ENCODE measurements around the gene RFPL4A. TPM values are rescaled to one million over a fixed set of nuclear protein-coding genes. Genes with fewer than 3 reads are reported as not detected.

Gene RFPL4A
- total RNA-seq, 1 donor from 2014 or later, result 0.43 TPM

DNA sequence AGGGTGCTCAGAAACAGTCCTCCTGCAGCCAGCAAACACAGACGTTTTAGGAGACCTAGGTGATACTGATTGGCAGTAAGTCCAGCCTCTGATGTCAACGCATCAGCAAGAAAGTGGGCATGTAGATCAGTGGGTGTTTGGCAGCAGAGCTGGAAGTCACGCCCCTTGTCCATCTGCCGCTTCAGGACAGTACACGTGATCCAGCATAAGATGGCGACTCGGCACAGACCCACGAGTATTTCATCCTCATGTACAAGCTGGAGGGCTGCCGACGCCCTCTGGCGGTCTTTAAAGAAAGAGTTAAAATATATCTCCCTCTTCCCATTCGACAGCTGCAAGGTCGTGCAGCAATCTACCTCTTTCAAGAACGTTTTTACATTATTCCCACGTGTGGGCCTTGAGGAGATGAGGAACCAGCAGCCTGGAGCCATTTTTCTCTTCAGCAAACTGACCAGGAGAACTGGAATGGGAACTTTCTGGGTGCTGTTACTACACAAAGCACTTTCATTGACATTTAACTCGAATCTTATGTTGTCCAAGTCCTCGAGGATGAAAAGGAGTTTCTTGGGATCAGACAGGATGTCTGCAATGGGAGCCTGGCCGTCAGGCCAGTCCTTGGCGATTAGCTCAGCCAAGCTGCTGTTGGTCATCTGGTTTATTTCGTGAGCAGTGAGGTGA lies 50.6 kb downstream of the RFPL4A start:
- Mint-ChIP-seq H3K4me3 (ENCODE audit: unreplicated experiment) (no peak overlapping the region), H3K9me3 (ENCODE audit: unreplicated experiment) (peaks cover 16% of the 10 kb centered on the region), H3K36me3 (ENCODE audit: low read depth, unreplicated experiment) (no peaks in the 10 kb centered on the region), H3K27me3 (ENCODE audit: low read depth, unreplicated experiment) (no peaks in the 10 kb centered on the region), H3K27ac (ENCODE audit: unreplicated experiment) (no peak overlapping the region), H3K4me1 (ENCODE audit: low read depth, unreplicated experiment) (no peaks in the 10 kb centered on the region)
- TF ChIP-seq CTCF (IDR thresholded peaks at IDR 0.05; ENCODE audit: insufficient read depth, low read depth, low read length), result no peak
- no peak for TF ChIP-seq EZH2 (IDR thresholded peaks at IDR 0.05; ENCODE audit: insufficient read depth, low read length)
- DNase-seq (ENCODE audit: low read depth) (no peak), FAIRE-seq (no peak)
- no peak overlapping the region for H3K9ac ChIP-seq (ENCODE audit: low read length)
- no peak overlapping the region for H2AFZ ChIP-seq (ENCODE audit: low read depth, low read length)
- no peak overlapping the region for H3K27ac ChIP-seq (ENCODE audit: low read depth, low read length)
- H3K79me2 ChIP-seq (ENCODE audit: insufficient read depth, low read length), result no peaks in the 10 kb centered on the region
- H3K4me2 ChIP-seq (ENCODE audit: low read length), result no peak overlapping the region
- no peaks in the 10 kb centered on the region for H4K20me1 ChIP-seq (ENCODE audit: insufficient read depth, low read length)
- H3K4me3 ChIP-seq (ENCODE audit: insufficient read depth, low read depth, low read length), result no peak overlapping the region
- H3K36me3 ChIP-seq (ENCODE audit: insufficient read depth, low read length), result no peaks in the 10 kb centered on the region
- H3K9me3 ChIP-seq (ENCODE audit: insufficient read depth, low read depth, low read length), result peaks cover 9% of the 10 kb centered on the region
- H3K4me1 ChIP-seq (ENCODE audit: insufficient read depth, low read length), result no peaks in the 10 kb centered on the region
- no peaks in the 10 kb centered on the region for H3K27me3 ChIP-seq (ENCODE audit: insufficient read depth, low read length)

GRCh38 chr19:55811340-55811739 lies 52.4 kb downstream of the RFPL4A start:
- FAIRE-seq, result no peak
- no peak overlapping the region for H3K4me2 ChIP-seq (ENCODE audit: low read length)
- Mint-ChIP-seq H3K27me3 (ENCODE audit: low read depth, unreplicated experiment) (no peaks in the 10 kb centered on the region), H3K27ac (ENCODE audit: unreplicated experiment) (no peak overlapping the region), H3K36me3 (ENCODE audit: low read depth, unreplicated experiment) (no peaks in the 10 kb centered on the region), H3K4me1 (ENCODE audit: low read depth, unreplicated experiment) (no peaks in the 10 kb centered on the region), H3K9me3 (ENCODE audit: unreplicated experiment) (peaks cover 19% of the 10 kb centered on the region), H3K4me3 (ENCODE audit: unreplicated experiment) (no peak overlapping the region)
- no peaks in the 10 kb centered on the region for H4K20me1 ChIP-seq (ENCODE audit: insufficient read depth, low read length)
- H3K27me3 ChIP-seq (ENCODE audit: insufficient read depth, low read length), result no peaks in the 10 kb centered on the region
- no peaks in the 10 kb centered on the region for H3K36me3 ChIP-seq (ENCODE audit: insufficient read depth, low read length)
- no peak for DNase-seq (ENCODE audit: low read depth)
- no peak overlapping the region for H3K9ac ChIP-seq (ENCODE audit: low read length)
- H2AFZ ChIP-seq (ENCODE audit: low read depth, low read length), result no peak overlapping the region
- H3K79me2 ChIP-seq (ENCODE audit: insufficient read depth, low read length), result no peaks in the 10 kb centered on the region
- no peak overlapping the region for H3K27ac ChIP-seq (ENCODE audit: low read depth, low read length)
- peaks cover 12% of the 10 kb centered on the region for H3K9me3 ChIP-seq (ENCODE audit: insufficient read depth, low read depth, low read length)
- no peaks in the 10 kb centered on the region for H3K4me1 ChIP-seq (ENCODE audit: insufficient read depth, low read length)
- no peak overlapping the region for H3K4me3 ChIP-seq (ENCODE audit: insufficient read depth, low read depth, low read length)
- no peak for TF ChIP-seq EZH2 (IDR thresholded peaks at IDR 0.05; ENCODE audit: insufficient read depth, low read length)
- no peak for TF ChIP-seq CTCF (IDR thresholded peaks at IDR 0.05; ENCODE audit: insufficient read depth, low read depth, low read length)

DNA sequence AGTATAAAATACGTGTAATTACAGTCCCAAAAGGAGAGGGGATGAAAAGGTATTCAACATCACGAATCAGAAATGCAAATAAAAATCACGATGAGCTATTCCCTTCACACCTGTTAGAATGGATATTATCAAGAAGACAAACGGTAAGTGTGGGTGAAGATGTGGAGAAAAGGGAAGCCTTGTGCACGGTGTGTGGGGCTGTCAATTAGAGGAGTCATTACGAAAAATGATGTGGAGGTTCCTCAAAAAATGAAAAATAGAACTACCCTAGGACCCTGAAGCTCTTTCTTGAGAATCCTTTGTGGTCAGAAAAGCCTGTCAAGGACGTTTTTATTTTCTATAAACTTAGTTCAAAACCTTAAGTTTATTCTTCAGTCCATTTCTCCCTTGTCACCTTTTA lies 53.6 kb downstream of the RFPL4A start:
- no peak overlapping the region for H3K27ac Mint-ChIP-seq (ENCODE audit: unreplicated experiment)
- H4K20me1 ChIP-seq (ENCODE audit: insufficient read depth, low read length), result no peaks in the 10 kb centered on the region
- no peaks in the 10 kb centered on the region for H3K36me3 Mint-ChIP-seq (ENCODE audit: low read depth, unreplicated experiment)
- H3K27ac ChIP-seq (ENCODE audit: low read depth, low read length), result no peak overlapping the region
- no peaks in the 10 kb centered on the region for H3K79me2 ChIP-seq (ENCODE audit: insufficient read depth, low read length)
- H2AFZ ChIP-seq (ENCODE audit: low read depth, low read length), result no peak overlapping the region
- H3K4me3 ChIP-seq (ENCODE audit: insufficient read depth, low read depth, low read length), result no peak overlapping the region
- no peak overlapping the region for H3K4me3 Mint-ChIP-seq (ENCODE audit: unreplicated experiment)
- H3K27me3 Mint-ChIP-seq (ENCODE audit: low read depth, unreplicated experiment), result no peaks in the 10 kb centered on the region
- H3K4me2 ChIP-seq (ENCODE audit: low read length), result no peak overlapping the region
- H3K4me1 Mint-ChIP-seq (ENCODE audit: low read depth, unreplicated experiment), result no peaks in the 10 kb centered on the region
- H3K36me3 ChIP-seq (ENCODE audit: insufficient read depth, low read length), result no peaks in the 10 kb centered on the region
- H3K27me3 ChIP-seq (ENCODE audit: insufficient read depth, low read length), result no peaks in the 10 kb centered on the region
- DNase-seq (ENCODE audit: low read depth) (no peak), FAIRE-seq (no peak)
- no peak overlapping the region for H3K9ac ChIP-seq (ENCODE audit: low read length)
- TF ChIP-seq EZH2 (IDR thresholded peaks at IDR 0.05; ENCODE audit: insufficient read depth, low read length) (no peak), CTCF (IDR thresholded peaks at IDR 0.05; ENCODE audit: insufficient read depth, low read depth, low read length) (no peak)
- peaks cover 11% of the 10 kb centered on the region for H3K9me3 Mint-ChIP-seq (ENCODE audit: unreplicated experiment)
- no peaks in the 10 kb centered on the region for H3K4me1 ChIP-seq (ENCODE audit: insufficient read depth, low read length)
- peaks cover 12% of the 10 kb centered on the region for H3K9me3 ChIP-seq (ENCODE audit: insufficient read depth, low read depth, low read length)
